Naive B cell (primary cell): ENCODE results near the gene NDUFAF2. TPM values are rescaled to one million over a fixed set of nuclear protein-coding genes. Genes with fewer than 3 reads are reported as not detected.
"Not testable (repeated sequence)": the region's sequence is repeated elsewhere in the genome, so short reads cannot be mapped to it uniquely, and the experiment has no call there.

ENCODE experiments used
- ATAC-seq, 2 donors: fragments of 150-1000 bp; cut with Tn5 transposase; 2 replicates each; pipeline ENCODE4 v1.10.0; 2021; ENCODE audit warnings: low read depth in 2 of 2, mild to moderate bottlenecking in 2 of 2, moderate library complexity in 2 of 2
- DNase-seq: peaks from one replicate; pipeline ENCODE4 v3.0.0; 2022
- H3K27ac Mint-ChIP-seq, 6 donors: one replicate each; pipeline ENCODE4 v1.8.0; 2020 to 2022; ENCODE audit warnings: mild to moderate bottlenecking in 6 of 6, mixed read lengths in 6 of 6, moderate library complexity in 5 of 6, inconsistent platforms in 2 of 6
- H3K27me3 Mint-ChIP-seq, 3 donors: one replicate each; pipeline ENCODE4 v1.8.0; 2021 to 2022; ENCODE audit warnings: mixed read lengths in 3 of 3, mild to moderate bottlenecking in 1 of 3
- H3K36me3 Mint-ChIP-seq, 2 donors: one replicate each; pipeline ENCODE4 v1.8.0; 2020 to 2022; ENCODE audit warnings: mixed read lengths in 2 of 2, inconsistent platforms in 1 of 2, mild to moderate bottlenecking in 1 of 2
- H3K4me1 Mint-ChIP-seq, 3 donors: one replicate each; pipeline ENCODE4 v1.8.0; 2020 to 2022; ENCODE audit warnings: mixed read lengths in 3 of 3, inconsistent platforms in 1 of 3, mild to moderate bottlenecking in 1 of 3, moderate library complexity in 1 of 3
- H3K4me3 Mint-ChIP-seq, 8 donors: one replicate each; pipeline ENCODE4 v1.8.0; 2020 to 2022; ENCODE audit warnings: mild to moderate bottlenecking in 8 of 8, mixed read lengths in 8 of 8, moderate library complexity in 8 of 8, inconsistent platforms in 2 of 8
- H3K9me3 Mint-ChIP-seq, 7 donors: one replicate each; pipeline ENCODE4 v1.8.0; 2020 to 2022; ENCODE audit warnings: mixed read lengths in 7 of 7, mild to moderate bottlenecking in 5 of 7, inconsistent platforms in 2 of 7, moderate library complexity in 1 of 7
- polyA plus RNA-seq, 6 donors: library from polyadenylated mRNA; unstranded; fragments of 300-500 nt; fragmentation: Illumina TruSeq; gene quantifications; one replicate each; pipeline ENCODE4 v1.2.3, GENCODE V29; 2021; ENCODE audit warnings: low read depth in 6 of 6

Gene NDUFAF2
- polyA plus RNA-seq, 6 donors from 2014 or later = 15.8 to 34.1 (median 28.7) TPM

DNA sequence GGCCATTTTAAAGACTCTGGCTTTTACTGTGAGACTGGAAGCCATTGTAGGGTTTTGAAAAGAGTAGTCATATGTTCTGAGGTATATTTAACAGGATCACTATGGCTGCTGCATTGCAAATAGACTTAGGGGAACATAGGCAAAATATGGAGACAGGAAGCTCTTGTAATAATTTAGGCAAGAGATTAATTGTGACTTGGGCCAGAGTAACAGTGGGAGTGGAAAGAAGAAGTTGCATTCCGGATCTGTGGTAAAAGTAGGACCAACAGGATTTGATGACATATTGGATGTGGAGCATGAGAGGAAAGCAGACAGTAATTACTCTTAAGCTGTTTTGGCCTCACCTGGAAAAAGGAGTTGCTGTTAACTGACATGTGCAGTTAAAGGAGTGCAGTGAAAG is 131.6 kb downstream of the NDUFAF2 start:
- Mint-ChIP-seq H3K4me1 (no peaks in the 10 kb centered on the region), H3K4me3 (no peak overlapping the region), H3K27ac (no peak overlapping the region), H3K36me3 (peaks cover 0 to 5% of the 10 kb centered on the region in 2 donors), H3K27me3 (no peaks in the 10 kb centered on the region), H3K9me3 (peaks cover 0 to under 1% (median 0%) of the 10 kb centered on the region in 7 donors)
- ATAC-seq (no peak), DNase-seq (no peak)

- Mint-ChIP-seq H3K27me3 (no peaks in the 10 kb centered on the region), H3K36me3 (peaks cover 14 to 16% of the 10 kb centered on the region in 2 donors), H3K27ac (no peak overlapping the region), H3K4me1 (peaks cover 4 to 8% (median 8%) of the 10 kb centered on the region in 3 donors), H3K4me3 (no peak overlapping the region), H3K9me3 (peaks cover 0 to 6% (median 3%) of the 10 kb centered on the region in 7 donors)
- DNase-seq (no peak), ATAC-seq (no peak)
Observed at GRCh38 chr5:61081741-61082140, 136.7 kb downstream of the NDUFAF2 start.

DNA sequence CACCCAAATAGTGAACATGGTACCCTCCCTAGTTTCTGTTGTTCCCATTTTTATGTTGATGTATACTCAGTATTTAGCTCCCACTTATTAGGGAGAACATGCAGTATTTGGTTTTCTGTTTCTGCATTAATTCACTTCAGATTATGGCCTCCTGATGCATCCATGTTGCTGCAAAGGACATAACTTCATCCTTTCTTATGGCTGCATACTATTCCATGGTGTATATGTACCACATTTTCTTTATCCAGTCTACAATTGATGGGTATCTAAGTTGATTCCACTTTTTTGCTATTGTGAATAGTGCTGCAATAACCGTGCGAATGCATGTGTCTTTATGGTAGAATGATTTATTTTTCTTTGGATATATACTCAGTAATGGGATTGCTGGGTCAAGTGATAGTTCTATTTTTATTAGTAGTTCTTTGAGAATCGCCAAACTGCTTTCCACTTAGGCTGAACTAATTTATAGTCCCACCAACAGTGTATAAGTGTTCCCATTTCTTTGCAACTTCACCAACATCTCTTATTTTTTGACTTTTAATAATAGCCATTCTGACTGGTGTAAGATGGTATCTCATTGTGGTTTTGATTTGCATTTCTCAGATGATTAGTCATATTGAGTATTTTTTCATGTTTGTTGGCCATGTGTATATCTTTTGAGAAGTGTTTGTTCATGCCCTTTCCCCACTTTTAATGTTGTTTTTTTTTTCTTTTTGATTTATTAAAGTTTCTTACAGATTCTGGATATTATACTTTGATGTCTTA is 137.7 kb downstream of the NDUFAF2 start:
- Mint-ChIP-seq H3K36me3 (peaks cover 16 to 18% of the 10 kb centered on the region in 2 donors), H3K4me1 (peaks cover 4 to 8% (median 8%) of the 10 kb centered on the region in 3 donors), H3K9me3 (peaks cover 0 to 6% (median 3%) of the 10 kb centered on the region in 7 donors), H3K27ac (no peak overlapping the region), H3K27me3 (no peaks in the 10 kb centered on the region), H3K4me3 (no peak overlapping the region)
- ATAC-seq (no peak), DNase-seq (no peak)

DNA sequence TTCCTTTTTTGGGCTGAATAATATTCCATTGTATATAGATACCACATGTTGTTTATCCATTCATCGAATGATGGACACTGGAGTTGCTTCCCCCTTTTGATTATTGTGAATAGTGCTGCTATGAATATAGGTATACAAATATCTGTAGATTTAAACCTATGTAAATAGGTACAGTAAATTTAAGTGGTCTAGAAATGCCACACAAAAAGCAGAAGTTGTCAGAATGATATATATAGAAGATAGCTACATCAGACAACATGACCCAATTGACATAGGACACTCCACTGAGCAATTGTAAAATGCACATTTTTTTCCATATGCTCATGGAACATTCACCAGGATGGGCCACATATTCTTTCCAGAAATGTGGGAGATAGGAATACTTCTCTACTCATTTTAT is 139.7 kb downstream of the NDUFAF2 start:
- Mint-ChIP-seq H3K36me3 (peaks cover 16 to 18% of the 10 kb centered on the region in 2 donors), H3K4me1 (peaks cover 4 to 8% (median 8%) of the 10 kb centered on the region in 3 donors), H3K4me3 (no peak overlapping the region), H3K27ac (no peak overlapping the region), H3K27me3 (no peaks in the 10 kb centered on the region), H3K9me3 (peaks cover 0 to 6% (median 3%) of the 10 kb centered on the region in 7 donors)
- DNase-seq (no peak), ATAC-seq (no peak)

- H3K9me3 Mint-ChIP-seq = peaks cover 0 to 6% (median 3%) of the 10 kb centered on the region in 7 donors
- peak overlapping the region in 1 of 6 donors; percentile 59 for H3K27ac Mint-ChIP-seq
- ATAC-seq = no peak
- H3K27me3 Mint-ChIP-seq = no peaks in the 10 kb centered on the region
- DNase-seq = no peak
- H3K4me1 Mint-ChIP-seq = peaks cover 4 to 8% (median 8%) of the 10 kb centered on the region in 3 donors
- H3K4me3 Mint-ChIP-seq = no peak overlapping the region
- peaks cover 16 to 18% of the 10 kb centered on the region in 2 donors for H3K36me3 Mint-ChIP-seq
Observed at GRCh38 chr5:61085885-61086284, 140.9 kb downstream of the NDUFAF2 start.

DNA sequence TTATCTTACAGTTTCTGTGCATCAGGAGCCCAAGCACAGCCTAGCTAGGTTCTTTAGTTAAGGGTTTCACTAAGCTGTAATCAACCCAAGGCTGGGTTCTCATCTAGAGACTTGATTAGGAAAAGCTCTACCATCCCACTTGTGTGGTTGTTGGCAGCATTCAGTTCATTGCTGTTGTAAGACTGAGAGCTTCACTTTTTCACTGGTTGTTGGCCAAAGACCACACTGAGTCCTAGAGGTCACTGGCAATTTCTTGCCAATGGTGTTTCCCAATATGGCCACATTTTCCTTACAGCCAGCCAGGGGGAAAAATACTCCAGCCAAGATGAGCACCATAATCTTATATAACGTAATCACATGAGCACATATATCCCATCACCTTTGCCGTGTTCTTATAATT is 142.9 kb downstream of the NDUFAF2 start:
- no peak for ATAC-seq
- no peak for DNase-seq
- no peak overlapping the region for H3K27ac Mint-ChIP-seq
- no peak overlapping the region for H3K4me3 Mint-ChIP-seq
- H3K9me3 Mint-ChIP-seq = peaks cover 0 to 15% (median 8%) of the 10 kb centered on the region in 7 donors
- peaks cover 8 to 14% (median 8%) of the 10 kb centered on the region in 3 donors for H3K4me1 Mint-ChIP-seq
- H3K27me3 Mint-ChIP-seq = no peaks in the 10 kb centered on the region
- peaks cover 15 to 24% of the 10 kb centered on the region in 2 donors for H3K36me3 Mint-ChIP-seq

DNA sequence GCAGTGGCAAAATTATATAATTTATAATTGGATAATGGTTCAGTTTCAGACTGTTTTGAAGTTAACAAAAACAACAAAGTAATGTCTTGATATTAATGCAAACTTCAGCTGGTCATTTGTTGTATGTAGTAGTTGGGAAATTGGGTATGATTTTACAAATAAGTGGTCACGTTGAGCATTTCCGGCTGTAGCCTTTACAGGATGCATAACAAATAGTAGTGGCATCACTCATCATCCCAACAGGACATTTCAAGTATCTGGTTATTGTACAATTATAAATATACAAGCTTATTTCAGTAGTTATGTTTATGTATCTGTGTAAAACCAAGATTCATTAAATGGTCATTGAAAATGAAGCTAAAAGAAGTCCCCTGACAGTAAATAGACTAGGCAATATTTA is 144.3 kb downstream of the NDUFAF2 start:
- Mint-ChIP-seq H3K27me3 (no peaks in the 10 kb centered on the region), H3K9me3 (peaks cover 0 to 12% (median 4%) of the 10 kb centered on the region in 7 donors), H3K4me1 (peaks cover 6 to 12% (median 10%) of the 10 kb centered on the region in 3 donors), H3K36me3 (peaks cover 11 to 12% of the 10 kb centered on the region in 2 donors), H3K4me3 (no peak overlapping the region), H3K27ac (no peak overlapping the region)
- DNase-seq (no peak), ATAC-seq (no peak)

DNA sequence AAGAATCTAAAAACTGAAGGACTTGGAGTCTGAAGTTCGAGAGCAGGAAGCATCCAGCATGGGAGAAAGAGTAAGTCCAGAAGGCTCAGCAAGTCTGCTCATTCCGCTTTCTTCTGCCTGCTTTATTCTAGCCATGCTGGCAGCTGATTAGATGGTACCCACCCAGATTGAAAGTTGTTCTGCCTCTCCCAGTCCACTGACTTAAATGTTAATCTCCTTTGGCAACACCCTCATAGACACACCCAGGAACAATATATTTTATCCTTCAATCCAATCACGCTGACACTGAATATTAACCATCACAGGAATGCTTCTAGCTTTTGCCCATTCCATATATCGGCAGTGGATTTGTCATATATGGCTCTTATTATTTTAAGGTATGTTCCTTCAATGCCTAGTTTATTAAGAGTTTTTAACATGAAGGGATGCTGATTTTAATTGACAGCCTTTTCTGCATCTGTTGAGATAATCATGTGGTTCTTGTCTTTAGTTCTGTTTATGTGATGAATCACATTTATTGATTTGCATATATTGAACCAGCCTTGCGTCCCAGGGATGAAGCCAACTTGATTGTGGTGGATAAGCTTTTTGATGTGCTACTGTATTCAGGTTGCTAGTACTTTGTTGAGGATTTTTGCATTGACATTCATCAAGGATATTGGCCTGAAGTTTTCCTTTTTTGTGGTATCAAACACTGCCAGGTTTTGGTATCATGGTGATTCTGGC is 148.2 kb downstream of the NDUFAF2 start:
- not testable (repeated sequence) for ATAC-seq, DNase-seq, H3K4me3 Mint-ChIP-seq, H3K27me3 Mint-ChIP-seq, H3K36me3 Mint-ChIP-seq
- peak overlapping the region in 1 of 6 donors; percentile 2 for H3K27ac Mint-ChIP-seq
- H3K9me3 Mint-ChIP-seq = peaks cover 0 to 12% (median 4%) of the 10 kb centered on the region in 7 donors
- H3K4me1 Mint-ChIP-seq = peaks cover 2 to 12% (median 5%) of the 10 kb centered on the region in 3 donors

- Mint-ChIP-seq H3K36me3 (peaks cover 13 to 16% of the 10 kb centered on the region in 2 donors), H3K27me3 (no peaks in the 10 kb centered on the region), H3K4me3 (no peak overlapping the region), H3K9me3 (peaks cover 0 to 7% (median 0%) of the 10 kb centered on the region in 7 donors), H3K4me1 (peaks cover 2 to 11% (median 2%) of the 10 kb centered on the region in 3 donors), H3K27ac (no peak overlapping the region)
- ATAC-seq (no peak), DNase-seq (no peak)
Observed at GRCh38 chr5:61097465-61097864, 152.5 kb downstream of the NDUFAF2 start.

DNA sequence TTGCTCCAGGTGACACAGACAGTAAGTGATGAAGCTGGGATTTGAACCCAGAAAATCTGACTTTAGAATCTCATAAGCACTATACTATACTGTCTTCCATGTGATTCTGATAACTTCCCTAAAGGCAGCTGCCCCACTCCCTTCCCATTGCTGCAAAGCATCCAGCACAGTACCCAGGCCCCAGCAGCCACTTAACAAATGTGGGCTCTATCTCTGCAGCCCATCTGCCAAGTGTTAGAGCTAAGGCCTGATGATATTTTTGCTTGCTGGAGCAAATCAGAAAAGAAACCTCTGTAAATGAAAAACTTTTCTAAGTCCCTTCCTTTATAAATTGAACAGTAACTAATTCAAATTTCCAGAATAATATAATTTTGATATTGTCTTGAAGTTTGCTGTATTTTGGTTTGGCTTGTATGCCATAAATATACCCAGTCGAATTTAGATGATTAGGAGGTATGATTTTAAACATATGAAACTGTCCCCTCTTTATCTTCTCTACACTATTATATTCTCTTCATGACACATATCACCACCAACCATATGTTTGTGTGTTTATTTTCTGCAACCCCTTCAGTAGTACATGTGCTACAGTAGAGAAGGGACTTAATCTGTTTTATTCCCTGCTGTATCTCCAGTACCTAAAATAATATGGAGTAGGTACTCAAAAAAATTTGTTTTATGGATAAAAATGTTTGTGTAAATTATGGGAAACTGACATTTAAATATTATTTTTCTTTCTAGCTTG is 153.4 kb downstream of the NDUFAF2 start:
- ATAC-seq (no peak), DNase-seq (no peak)
- peaks cover 0 to 5% (median 0%) of the 10 kb centered on the region in 7 donors for H3K9me3 Mint-ChIP-seq
- peak overlapping the region in 1 of 6 donors; percentile 53 for H3K27ac Mint-ChIP-seq
- H3K4me1 Mint-ChIP-seq = peaks cover 0 to 8% (median 2%) of the 10 kb centered on the region in 3 donors
- no peaks in the 10 kb centered on the region for H3K27me3 Mint-ChIP-seq
- no peak overlapping the region for H3K4me3 Mint-ChIP-seq
- H3K36me3 Mint-ChIP-seq = peaks cover 13 to 16% of the 10 kb centered on the region in 2 donors

GRCh38 chr5:61100437-61100836 is 155.4 kb downstream of the NDUFAF2 start:
- H3K36me3 Mint-ChIP-seq = peaks cover 13 to 16% of the 10 kb centered on the region in 2 donors
- no peak for ATAC-seq
- peak overlapping the region in 1 of 6 donors; percentile 45 for H3K27ac Mint-ChIP-seq
- no peaks in the 10 kb centered on the region for H3K27me3 Mint-ChIP-seq
- peaks cover 0 to 4% (median 2%) of the 10 kb centered on the region in 3 donors for H3K4me1 Mint-ChIP-seq
- no peak overlapping the region for H3K4me3 Mint-ChIP-seq
- DNase-seq = no peak
- peaks cover 0 to 5% (median 0%) of the 10 kb centered on the region in 7 donors for H3K9me3 Mint-ChIP-seq

GRCh38 chr5:61114441-61114840 is 169.4 kb downstream of the NDUFAF2 start:
- no peak for ATAC-seq

DNA sequence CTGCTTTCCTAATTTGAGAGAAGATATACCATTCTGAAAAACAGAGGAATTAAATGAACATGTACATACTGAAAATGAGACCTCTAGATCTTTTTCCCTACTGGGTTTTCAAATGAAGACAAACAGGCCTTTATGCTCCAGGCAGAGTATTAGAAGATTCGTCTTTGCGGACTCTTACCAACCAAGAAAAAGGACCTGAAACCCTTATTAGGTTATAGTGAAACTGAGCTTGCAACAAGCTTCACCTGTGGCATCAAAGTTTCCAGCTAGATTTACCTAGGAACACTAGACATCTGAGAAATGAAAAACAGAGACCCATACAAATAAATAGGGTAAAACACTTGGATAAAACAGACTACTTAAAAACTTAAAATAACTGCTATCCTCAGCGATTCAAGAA is 171.0 kb downstream of the NDUFAF2 start:
- peaks cover 0 to 24% (median 13%) of the 10 kb centered on the region in 7 donors for H3K9me3 Mint-ChIP-seq
- no peaks in the 10 kb centered on the region for H3K27me3 Mint-ChIP-seq
- H3K4me3 Mint-ChIP-seq = no peak overlapping the region
- H3K27ac Mint-ChIP-seq = no peak overlapping the region
- peaks cover 19 to 26% of the 10 kb centered on the region in 2 donors for H3K36me3 Mint-ChIP-seq
- H3K4me1 Mint-ChIP-seq = peaks cover 3 to 6% (median 6%) of the 10 kb centered on the region in 3 donors
- DNase-seq (no peak), ATAC-seq (no peak)

More at GRCh38 chr5:61114441-61114840, 169.4 kb downstream of the NDUFAF2 start:
- Mint-ChIP-seq H3K9me3 (peaks cover 0 to 24% (median 13%) of the 10 kb centered on the region in 7 donors), H3K4me3 (no peak overlapping the region), H3K27me3 (no peaks in the 10 kb centered on the region), H3K36me3 (peaks cover 19 to 26% of the 10 kb centered on the region in 2 donors), H3K27ac (no peak overlapping the region), H3K4me1 (peaks cover 3 to 6% (median 6%) of the 10 kb centered on the region in 3 donors)
- no peak for DNase-seq
